ENCODE measurements around the gene CDH13. TPM values are rescaled to one million over a fixed set of nuclear protein-coding genes. Genes with fewer than 3 reads are reported as not detected.

Gene CDH13
- total RNA-seq, 4 donors from 2014 or later = 3.1 to 13.5 (median 8.9) TPM

DNA sequence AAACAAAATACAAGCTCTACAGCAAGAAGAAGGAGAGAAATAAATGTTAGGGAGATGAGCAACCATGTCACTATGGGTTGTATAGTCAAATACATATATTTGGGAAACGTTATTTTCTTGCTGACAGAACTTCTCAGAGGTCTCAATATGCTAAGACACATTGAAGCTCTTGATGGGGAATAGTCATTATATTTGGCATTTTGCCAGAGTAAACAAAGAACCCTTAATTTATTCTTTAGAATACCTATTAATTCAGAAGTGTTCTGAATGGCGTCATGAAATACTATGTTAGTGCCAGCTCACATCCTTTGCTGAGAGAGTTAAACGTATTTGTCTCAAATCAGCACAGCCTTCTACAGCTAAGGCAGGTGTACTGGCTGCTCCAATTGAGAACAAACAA, 458.9 kb downstream of the CDH13 start:
- DNase-seq (ENCODE audit: extremely low spot score) = no peak
- 58% methylated on average over 3 of the region's 3 CpGs for WGBS
- no peaks in the 10 kb centered on the region for H3K4me1 ChIP-seq
- H3K27me3 ChIP-seq = no peaks in the 10 kb centered on the region
- intact Hi-C loops (cut with DNase I) = no loop called here
- TF ChIP-seq EP300 (IDR thresholded peaks at IDR 0.05) (no peak), POLR2AphosphoS5 (IDR thresholded peaks at IDR 0.05) (no peak), POLR2A (IDR thresholded peaks at IDR 0.05; ENCODE audit: low read depth) (no peak)
- TF ChIP-seq, protein P1, sequence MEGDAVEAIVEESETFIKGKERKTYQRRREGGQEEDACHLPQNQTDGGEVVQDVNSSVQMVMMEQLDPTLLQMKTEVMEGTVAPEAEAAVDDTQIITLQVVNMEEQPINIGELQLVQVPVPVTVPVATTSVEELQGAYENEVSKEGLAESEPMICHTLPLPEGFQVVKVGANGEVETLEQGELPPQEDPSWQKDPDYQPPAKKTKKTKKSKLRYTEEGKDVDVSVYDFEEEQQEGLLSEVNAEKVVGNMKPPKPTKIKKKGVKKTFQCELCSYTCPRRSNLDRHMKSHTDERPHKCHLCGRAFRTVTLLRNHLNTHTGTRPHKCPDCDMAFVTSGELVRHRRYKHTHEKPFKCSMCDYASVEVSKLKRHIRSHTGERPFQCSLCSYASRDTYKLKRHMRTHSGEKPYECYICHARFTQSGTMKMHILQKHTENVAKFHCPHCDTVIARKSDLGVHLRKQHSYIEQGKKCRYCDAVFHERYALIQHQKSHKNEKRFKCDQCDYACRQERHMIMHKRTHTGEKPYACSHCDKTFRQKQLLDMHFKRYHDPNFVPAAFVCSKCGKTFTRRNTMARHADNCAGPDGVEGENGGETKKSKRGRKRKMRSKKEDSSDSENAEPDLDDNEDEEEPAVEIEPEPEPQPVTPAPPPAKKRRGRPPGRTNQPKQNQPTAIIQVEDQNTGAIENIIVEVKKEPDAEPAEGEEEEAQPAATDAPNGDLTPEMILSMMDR (IDR thresholded peaks at IDR 0.05) = no peak
- no peak overlapping the region for H3K27ac ChIP-seq (replicated peaks in 1 of 4)
- peaks cover 0 to 5% (median 2%) of the 10 kb centered on the region in 4 donors for H3K9me3 ChIP-seq
- no peaks in the 10 kb centered on the region for H3K36me3 ChIP-seq
- H3K4me3 ChIP-seq = no peak overlapping the region

DNA sequence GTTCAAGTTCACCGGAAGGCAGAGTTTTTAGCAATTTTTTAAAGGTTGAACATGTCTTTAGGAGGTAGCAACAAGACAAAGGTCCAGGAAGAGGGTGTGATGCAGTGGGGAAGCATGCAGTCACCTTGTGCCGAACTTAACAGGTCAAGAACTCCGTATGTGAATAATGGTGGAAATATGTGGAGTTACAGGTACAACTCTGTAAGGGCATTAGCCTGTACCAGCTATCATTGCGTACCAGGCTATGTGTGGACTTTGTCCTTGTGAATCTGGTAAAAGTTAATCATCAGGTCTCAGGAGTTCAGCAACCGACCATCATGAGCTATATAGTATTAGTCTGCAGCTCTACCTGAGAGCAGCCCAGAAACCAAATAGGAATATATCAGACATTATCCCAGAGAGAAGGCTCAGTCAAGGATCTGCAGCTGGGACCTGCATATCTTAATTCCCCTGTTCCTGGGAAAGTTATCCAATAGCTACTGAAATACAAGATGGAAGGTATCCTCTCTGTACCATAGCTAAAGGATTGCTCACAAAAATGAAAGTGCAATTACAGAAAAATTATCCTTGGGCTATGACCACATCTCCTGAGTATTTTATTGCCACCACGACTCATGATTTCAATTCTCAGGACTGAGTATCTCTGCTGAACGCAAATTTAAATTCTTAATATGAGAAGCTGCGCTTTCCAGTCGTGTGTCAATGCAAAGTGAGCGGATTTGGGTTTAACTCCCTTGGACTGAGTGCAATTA, 469.3 kb downstream of the CDH13 start:
- DNase-seq (ENCODE audit: extremely low spot score) = no peak
- Histone ChIP-seq H3K27ac (replicated peaks in 1 of 4) (no peak overlapping the region), H3K36me3 (no peaks in the 10 kb centered on the region), H3K4me1 (no peaks in the 10 kb centered on the region), H3K4me3 (no peak overlapping the region), H3K27me3 (no peaks in the 10 kb centered on the region), H3K9me3 (peaks cover 0 to 19% (median 15%) of the 10 kb centered on the region in 4 donors)
- TF ChIP-seq EP300 (IDR thresholded peaks at IDR 0.05) (no peak), POLR2A (IDR thresholded peaks at IDR 0.05; ENCODE audit: low read depth) (no peak), POLR2AphosphoS5 (IDR thresholded peaks at IDR 0.05) (no peak)
- TF ChIP-seq, protein P1 (IDR thresholded peaks at IDR 0.05) = no peak
- 70% methylated on average over 10 of the region's 10 CpGs for WGBS
- intact Hi-C loops (cut with DNase I) = no loop called here

DNA sequence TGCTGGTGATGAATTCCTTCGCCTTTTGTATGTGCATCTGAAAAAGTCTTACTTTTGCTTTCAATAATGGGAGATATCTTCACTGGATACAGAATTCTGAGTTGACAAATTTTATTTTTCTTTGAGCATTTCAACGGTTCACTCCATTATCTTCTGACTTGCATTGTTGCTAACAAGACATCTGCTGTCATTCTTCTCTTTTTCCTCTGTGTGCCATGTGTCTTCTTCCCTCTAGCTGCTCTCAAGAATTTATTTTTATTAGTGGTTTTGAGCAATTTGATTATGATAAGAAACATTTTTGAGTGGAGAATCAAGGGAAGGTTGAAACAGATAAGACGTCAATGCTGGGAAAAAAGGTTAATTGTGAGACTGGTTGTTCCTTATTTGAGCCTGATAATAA, 471.8 kb downstream of the CDH13 start:
- H3K36me3 ChIP-seq = no peaks in the 10 kb centered on the region
- no peaks in the 10 kb centered on the region for H3K4me1 ChIP-seq
- H3K27ac ChIP-seq (replicated peaks in 1 of 4) = no peak overlapping the region
- H3K9me3 ChIP-seq = peaks cover 0 to 25% (median 16%) of the 10 kb centered on the region in 4 donors
- intact Hi-C loops (cut with DNase I) = no loop called here
- H3K4me3 ChIP-seq = no peak overlapping the region
- TF ChIP-seq EP300 (IDR thresholded peaks at IDR 0.05) (no peak), POLR2A (IDR thresholded peaks at IDR 0.05; ENCODE audit: low read depth) (no peak), POLR2AphosphoS5 (IDR thresholded peaks at IDR 0.05) (no peak)
- TF ChIP-seq, protein P1 (IDR thresholded peaks at IDR 0.05) = no peak
- peaks cover 0 to 6% (median 0%) of the 10 kb centered on the region in 4 donors for H3K27me3 ChIP-seq
- 89% methylated on average over 3 of the region's 3 CpGs for WGBS
- DNase-seq (ENCODE audit: extremely low spot score) = no peak

GRCh38 chr16:83100679-83101078, 473.9 kb downstream of the CDH13 start:
- TF ChIP-seq, protein P1 (IDR thresholded peaks at IDR 0.05) = no peak
- TF ChIP-seq POLR2A (IDR thresholded peaks at IDR 0.05; ENCODE audit: low read depth) (no peak), EP300 (IDR thresholded peaks at IDR 0.05) (no peak), POLR2AphosphoS5 (IDR thresholded peaks at IDR 0.05) (no peak)
- no peak overlapping the region for H3K27ac ChIP-seq (replicated peaks in 1 of 4)
- no peaks in the 10 kb centered on the region for H3K36me3 ChIP-seq
- H3K4me3 ChIP-seq = no peak overlapping the region
- H3K4me1 ChIP-seq = no peaks in the 10 kb centered on the region
- peaks cover 0 to 25% (median 16%) of the 10 kb centered on the region in 4 donors for H3K9me3 ChIP-seq
- DNase-seq (ENCODE audit: extremely low spot score) = no peak
- WGBS = 83% methylated on average over 2 of the region's 2 CpGs
- intact Hi-C loops (cut with DNase I) = no loop called here
- H3K27me3 ChIP-seq = peaks cover 0 to 6% (median 0%) of the 10 kb centered on the region in 4 donors

All from esophagus muscularis mucosa (tissue), 4 donors.